Measurements from ENCODE around the gene SDK1.

DNA sequence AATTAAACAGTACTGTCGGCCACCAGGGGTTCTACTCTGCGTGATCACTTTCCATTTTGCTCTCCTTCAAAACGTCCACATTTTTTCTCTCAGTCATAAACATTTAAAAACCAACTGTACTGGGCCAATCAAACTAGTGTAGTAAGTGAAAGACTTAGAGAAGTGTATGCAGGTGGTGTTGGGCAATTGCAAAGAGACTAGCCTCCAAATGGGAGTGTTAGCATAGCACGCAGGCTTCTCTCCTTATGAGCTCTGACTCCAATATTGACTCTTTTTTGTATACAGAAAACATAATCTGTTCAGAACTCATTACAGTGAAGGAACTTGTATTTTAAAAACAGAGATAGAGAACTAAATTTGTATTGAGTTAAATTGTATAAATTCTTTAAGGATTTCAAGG lies 150.6 kb downstream of the SDK1 start:
- TF ChIP-seq, protein P1, sequence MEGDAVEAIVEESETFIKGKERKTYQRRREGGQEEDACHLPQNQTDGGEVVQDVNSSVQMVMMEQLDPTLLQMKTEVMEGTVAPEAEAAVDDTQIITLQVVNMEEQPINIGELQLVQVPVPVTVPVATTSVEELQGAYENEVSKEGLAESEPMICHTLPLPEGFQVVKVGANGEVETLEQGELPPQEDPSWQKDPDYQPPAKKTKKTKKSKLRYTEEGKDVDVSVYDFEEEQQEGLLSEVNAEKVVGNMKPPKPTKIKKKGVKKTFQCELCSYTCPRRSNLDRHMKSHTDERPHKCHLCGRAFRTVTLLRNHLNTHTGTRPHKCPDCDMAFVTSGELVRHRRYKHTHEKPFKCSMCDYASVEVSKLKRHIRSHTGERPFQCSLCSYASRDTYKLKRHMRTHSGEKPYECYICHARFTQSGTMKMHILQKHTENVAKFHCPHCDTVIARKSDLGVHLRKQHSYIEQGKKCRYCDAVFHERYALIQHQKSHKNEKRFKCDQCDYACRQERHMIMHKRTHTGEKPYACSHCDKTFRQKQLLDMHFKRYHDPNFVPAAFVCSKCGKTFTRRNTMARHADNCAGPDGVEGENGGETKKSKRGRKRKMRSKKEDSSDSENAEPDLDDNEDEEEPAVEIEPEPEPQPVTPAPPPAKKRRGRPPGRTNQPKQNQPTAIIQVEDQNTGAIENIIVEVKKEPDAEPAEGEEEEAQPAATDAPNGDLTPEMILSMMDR (IDR thresholded peaks at IDR 0.05; ENCODE audit: extremely low read depth in 1 of 2, insufficient read depth in 1 of 2, low read depth in 1 of 2, low read length in 2 of 2), result no peak
- TF ChIP-seq EZH2 (IDR thresholded peaks at IDR 0.05; ENCODE audit: borderline replicate concordance, low read depth, low read length, severe bottlenecking) (no peak), GATA2 (IDR thresholded peaks at IDR 0.05; ENCODE audit: insufficient read depth, insufficient read length, low read depth, low read length) (no peak)
- TF ChIP-seq, protein P2, sequence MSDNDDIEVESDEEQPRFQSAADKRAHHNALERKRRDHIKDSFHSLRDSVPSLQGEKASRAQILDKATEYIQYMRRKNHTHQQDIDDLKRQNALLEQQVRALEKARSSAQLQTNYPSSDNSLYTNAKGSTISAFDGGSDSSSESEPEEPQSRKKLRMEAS (IDR thresholded peaks at IDR 0.05; ENCODE audit: insufficient read depth, insufficient read length), result no peak

All from endothelial cell of umbilical vein (primary cell).